DMS 273 (cell line): Measurements from ENCODE around the gene PPIP5K2.
A peak's percentile ranks its signal among the peaks of the same experiment; 100 is the strongest.

Source experiments
- DNase-seq: peaks from one replicate; lab custom pipeline; 2025; ENCODE audit not compliant: unreplicated experiment; lab: John Stamatoyannopoulos, UW

The PPIP5K2 gene

DNA sequence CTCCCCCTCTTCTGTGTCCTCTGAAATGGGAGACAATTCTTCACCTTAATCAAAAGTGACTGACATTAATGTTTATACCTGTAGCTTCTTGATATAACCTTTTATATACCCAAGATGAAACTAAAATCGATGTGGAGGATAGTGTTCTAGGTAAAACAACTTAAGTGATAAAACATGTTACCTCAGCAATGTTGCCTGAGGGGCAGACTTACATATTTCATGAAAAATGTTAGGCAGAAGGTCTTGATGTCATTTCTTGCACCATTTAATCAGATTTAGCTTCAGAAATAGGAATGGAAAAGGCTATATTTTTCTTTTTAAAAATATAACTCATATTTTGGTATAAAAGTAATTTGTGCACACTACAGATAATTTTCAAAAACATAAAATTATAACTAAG is 115.8 kb downstream of the PPIP5K2 start:
- no peak for DNase-seq

DNA sequence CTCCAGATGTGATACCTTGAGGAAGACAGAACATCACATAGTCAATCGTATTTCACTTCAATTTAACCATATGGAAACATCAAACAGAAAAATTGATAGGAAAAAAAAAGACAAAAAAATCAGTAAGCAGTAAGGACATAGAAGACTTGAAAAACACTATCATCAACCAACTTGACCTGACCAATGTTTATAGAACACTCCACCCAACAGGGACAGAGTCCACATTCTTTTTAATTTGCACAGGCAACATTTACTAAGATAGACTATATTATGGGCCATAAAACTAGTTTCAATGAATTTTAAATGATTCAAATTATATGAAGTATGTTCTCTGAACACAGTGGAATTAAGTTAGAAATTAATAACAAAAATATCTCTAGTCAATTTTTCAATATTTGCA is 117.7 kb downstream of the PPIP5K2 start:
- no peak for DNase-seq

DNA sequence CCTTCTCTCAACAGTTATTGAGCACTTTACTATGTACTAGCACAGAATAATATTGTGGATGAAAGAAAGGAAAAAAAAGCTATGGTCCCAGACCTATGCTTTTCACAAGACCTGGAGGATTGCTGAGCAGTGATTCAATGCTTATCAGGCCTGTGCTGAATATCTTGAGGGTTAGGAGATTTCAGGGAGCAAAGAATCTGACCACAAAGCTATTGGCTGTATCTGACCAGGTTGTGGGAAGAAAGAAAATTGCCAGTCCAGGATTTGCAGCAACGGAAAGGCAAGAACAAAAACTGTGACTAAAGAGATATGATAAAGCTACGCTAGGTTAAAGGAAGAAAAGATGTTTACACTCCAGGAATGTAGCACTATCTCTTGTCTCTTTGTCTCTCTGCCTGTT is 123.6 kb downstream of the PPIP5K2 start:
- no peak for DNase-seq

DNA sequence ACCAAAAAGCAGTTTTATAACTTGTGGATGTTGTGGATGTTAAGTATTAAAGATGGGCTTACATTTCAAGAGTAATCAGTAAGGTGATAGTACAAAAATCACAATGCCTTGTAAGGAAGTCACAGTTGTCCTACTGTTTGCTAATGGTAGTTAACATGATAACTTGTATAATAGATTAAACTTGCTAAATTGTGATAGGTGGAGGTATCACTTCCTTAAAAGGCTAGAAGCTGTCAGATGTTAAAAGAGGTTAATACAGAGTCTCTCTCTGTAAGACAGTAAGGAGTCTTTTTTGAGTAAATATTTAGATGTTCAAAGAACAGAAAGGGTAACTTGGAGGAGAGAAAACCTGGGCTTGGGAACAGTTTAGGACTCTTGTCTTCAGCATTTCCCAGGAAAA is 124.3 kb downstream of the PPIP5K2 start:
- no peak for DNase-seq

DNA sequence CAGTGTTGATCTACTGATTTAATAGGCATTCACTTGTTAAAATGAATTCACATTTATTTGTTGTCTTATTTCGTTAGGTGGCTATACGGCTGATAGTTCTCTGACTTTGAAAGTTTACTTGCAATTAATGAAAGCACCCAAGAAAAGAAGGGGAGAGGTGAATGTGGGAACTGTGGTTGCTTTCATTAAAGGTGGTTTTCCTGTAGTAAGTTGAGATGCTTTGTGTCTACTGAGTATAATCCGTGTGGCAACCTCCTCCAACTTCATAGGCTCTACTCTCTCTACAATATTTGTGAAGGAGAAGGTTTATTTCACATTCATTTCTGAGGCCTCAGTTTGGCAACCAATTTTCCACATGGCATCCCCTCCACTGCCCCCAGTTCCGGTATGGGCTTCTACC is 125.7 kb downstream of the PPIP5K2 start:
- no peak for DNase-seq

DNA sequence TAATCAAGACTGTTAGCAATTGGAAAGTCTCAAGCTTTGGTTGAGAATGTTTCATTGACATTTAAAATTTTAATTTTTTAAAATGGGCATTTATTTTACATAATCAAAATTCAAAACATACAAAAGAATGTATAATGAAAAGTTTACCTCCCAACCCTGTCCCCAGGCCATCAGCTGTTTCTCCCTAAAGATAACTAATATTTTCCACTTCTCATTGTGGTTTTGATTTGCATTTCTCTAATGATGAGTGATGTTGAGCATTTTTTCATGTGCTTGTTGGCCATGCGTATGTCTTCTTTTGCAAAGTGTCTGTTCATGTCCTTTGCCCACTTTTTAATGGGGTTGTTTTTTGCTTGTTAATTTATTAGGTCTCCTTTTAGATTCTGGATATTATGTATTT is 127.0 kb downstream of the PPIP5K2 start:
- no peak for DNase-seq

DNA sequence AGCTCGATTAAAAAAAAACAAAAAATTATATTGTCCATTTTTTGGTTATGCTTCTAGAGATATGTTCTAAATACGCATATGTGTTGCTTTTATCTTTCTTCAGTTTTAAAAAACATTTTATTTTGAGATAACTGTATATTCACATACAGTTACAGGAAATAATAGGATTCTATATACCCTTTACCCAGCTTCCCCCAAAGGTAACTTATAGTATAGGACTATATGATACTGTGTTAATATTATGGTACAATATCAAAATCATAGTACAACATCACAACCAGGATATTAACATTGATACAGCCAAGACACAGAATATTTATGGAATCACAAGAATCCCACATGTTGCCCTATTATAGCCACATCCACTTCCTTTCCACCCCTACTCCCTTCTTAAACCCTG is 129.0 kb downstream of the PPIP5K2 start:
- no peak for DNase-seq

DNA sequence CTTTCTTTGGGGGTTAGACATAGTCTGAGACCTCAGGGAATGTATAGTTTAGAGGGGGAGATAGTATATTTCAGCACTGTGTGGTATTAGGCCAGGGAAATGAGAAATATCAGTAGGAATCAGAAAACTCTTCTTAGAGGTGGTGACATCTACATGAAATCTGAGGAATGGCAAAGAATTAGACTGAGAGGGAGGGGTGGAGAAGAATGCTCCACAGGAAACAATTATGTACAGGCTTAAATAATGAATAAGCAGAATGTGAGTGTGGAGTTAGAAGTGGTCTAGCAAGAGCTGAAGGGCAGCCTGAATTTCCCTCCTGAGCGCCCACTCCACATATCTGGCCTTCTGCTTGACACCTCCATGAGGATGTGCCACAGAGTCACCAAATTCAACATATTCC is 134.8 kb downstream of the PPIP5K2 start:
- no peak for DNase-seq

DNA sequence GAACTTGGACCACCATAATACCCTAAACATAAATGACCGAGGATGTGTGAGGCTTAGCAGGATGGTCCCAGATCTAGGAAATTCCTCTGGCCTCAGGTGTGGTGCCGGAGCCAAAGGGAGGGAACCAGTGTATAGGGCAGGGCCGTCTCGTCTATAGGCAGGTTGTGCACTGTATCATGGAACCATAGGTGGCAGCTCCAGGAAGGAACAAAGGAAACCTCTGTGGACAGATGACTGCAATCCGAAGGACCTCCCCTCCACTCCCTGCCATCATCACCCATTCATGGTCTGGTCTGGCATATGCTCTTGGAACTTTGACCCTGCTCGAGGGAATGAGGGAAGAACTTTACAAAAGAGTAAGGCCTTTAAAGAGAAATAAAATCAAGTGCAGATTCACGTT is 135.6 kb downstream of the PPIP5K2 start:
- no peak for DNase-seq

DNA sequence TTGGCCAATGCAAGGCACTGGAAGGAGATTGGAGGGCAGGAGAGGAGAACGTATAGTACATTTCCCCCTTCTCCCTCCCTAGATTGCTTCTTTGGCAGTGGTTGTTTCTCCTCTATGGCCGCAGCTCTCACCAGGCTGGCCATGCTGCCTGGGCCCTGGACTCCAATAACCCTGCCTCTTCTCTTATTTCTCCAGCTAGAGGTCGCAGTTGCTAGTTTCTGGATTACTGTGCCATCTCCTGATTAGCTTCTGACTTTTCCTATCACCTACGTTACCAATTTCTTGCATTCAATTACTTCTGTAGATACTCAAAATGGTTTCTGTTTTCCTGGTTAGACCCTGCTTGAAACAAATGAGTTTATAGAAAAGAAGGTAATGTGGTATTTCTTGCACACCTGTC is 136.1 kb downstream of the PPIP5K2 start:
- no peak for DNase-seq

DNA sequence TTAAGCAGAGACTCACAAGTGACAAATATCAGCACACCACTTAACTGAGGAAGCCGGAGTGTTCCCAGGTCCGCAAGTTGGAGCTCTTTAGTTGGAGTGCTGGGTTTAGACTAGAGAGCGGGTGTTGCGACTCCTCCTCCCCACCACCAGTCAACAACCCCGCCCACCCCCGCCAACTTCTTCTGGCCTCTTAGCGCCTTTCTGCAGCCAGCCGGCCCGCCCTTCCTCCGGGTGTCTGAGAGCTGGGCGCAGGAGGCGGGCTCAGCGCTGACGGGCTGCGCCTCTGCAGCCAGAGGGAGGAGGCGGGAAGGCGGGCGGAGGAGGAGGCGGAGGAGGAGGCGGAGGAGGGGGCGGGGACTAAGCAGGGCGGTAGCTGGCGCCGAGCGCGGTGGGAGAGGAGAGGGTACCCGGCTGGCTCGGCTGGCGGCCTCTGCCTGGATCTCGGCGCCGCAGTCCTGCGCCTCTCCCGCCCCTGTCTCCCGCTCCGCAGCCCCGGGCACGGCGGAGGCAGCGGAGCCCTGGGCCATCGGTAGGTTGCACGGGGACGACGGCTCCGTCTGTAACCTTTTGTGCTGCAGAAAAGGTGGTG is 138.4 kb downstream of the PPIP5K2 start, which contains the start of gene MACIR:
TSS of gene MACIR (plus strand) at position 396 of the 589 bp plus-strand sequence. CDS start 17,157 bp downstream, outside the sequence.
- peak; percentile 99 for DNase-seq

DNA sequence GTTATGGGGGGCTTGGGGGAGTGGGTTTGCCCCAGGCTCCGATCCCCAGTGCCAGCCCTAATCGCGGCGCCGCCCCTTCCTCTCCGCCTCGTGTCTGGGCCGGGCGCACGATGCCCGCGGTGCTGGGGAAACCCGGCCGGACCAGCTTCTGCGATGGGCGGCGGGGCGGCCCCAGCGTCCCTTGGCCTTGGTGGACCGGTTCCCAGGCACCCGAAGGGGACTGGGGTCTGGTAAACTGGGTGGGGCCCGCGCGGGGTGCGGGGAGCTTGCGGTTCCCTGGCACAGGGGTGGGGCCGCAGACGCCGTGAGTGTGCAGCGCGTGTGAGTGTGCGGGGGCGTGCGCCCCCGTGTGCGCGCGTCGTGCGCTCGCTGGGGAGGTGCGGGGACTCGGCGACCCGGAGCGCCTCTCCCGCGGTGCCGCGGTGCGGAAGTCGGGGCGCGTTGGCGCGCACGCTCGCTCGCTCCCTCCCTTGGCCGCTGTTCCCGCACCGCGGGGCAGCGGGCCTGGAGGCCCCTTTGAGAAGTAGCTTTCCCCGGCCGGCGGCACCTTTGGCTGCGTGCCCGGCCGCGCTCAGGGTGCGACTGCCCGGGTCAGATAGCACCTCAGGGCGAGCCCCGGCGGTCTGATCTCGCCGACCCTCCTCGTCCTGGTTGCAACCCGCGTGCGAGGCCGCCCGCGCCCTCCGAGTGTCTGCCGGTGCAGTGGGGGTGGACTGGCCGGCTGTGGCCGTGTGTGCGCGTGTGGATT is 139.0 kb downstream of the PPIP5K2 start:
- DNase-seq = peak; percentile 89

DNA sequence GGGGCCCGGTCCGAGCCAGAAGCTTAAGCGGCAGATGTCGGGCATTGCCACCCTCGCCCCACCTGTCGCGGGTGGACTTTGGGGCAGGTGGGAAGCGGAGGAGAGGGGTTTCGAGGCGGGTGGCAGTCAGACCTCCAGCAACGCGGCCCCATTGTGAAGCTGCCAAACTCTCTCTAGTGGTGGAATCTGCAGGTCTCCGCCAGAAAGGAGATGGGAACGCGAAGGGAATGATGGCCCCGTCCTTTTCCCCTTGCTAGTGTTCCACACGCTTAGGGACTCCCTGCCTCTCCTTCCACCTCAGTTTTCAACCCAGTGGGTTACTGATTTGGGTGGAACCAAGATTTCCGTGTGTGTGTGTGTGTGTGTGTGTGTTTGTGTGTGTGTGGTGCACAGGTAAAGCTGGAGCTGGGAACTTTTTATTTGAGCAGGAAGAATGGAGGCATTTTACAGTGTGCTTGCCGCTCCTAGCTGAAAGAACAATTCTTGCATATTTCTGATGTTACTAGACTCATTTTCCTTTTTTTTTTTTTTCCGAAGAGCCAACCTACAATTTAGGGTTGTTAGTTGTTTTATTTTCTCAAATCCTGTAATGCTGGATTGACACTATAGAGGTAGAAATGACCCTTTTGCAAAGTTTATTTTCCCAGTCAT is 139.7 kb downstream of the PPIP5K2 start:
- DNase-seq = peak; percentile 85

DNA sequence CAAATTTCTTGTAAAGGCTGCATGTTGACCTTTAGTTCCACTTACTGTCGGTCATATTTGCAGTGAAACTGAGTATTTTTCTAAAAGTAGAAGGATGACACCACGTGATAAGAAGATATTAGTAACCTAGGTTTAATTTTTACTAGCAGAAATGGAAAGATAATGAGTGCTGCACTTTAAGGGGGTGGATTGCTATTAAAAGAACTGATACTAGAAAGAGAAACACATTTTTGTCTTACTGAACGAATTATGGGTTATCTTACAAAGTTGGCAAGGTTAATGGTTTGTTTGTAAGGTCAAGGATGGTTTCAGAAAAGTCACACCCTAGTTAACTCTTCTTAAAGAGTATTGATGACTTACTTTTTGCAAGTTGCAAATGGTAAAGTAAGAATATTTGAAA is 140.8 kb downstream of the PPIP5K2 start:
- no peak for DNase-seq
